ENCODE measurements around the gene BARX2. TPM values are rescaled to one million over a fixed set of nuclear protein-coding genes. Genes with fewer than 3 reads are reported as not detected.

Gene BARX2
- total and polyA plus RNA-seq, 2 donors from 2014 or later, result 5.2 to 6.9 TPM

DNA sequence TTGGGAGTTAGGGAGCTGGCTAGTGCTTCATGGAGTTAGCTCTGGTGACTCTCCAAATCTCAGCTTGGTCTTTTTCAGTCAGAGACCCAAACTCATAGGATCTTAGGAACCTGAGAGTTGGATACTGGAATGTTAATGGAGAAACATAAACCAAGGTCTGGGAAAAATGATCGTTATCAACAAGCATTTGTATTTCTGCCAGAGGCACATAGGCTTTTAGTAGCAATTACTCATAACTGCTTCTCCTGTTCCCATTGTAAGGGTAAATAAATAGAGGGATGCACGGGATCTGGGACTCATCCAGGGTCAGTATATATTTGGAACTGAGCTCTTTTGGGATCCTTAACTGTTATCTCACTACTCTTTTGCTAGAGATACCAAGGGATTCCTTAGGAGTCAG, 4.8 kb downstream of the BARX2 start:
- Histone ChIP-seq H3K4me3 (ENCODE audit: low read length in 3 of 3) (no peak overlapping the region), H3K36me3 (ENCODE audit: control insufficient read depth in 2 of 3, insufficient read depth in 3 of 3, low read length in 3 of 3) (no peaks in the 10 kb centered on the region), H3K27me3 (ENCODE audit: control insufficient read depth, insufficient read depth, low read length) (peaks cover 16% of the 10 kb centered on the region), H3K4me1 (ENCODE audit: control insufficient read depth in 2 of 3, insufficient read depth in 2 of 3, low read depth in 1 of 3, low read length in 3 of 3) (peaks cover 0 to 4% (median 0%) of the 10 kb centered on the region in 3 donors), H3K9me3 (ENCODE audit: control insufficient read depth in 2 of 3, insufficient read depth in 1 of 3, low read length in 3 of 3) (no peaks in the 10 kb centered on the region), H3K27ac (ENCODE audit: low read depth in 2 of 2, low read length in 2 of 2) (peak overlapping the region in 1 of 2 donors; percentile 45), H3K9ac (ENCODE audit: low read length in 3 of 3) (no peak overlapping the region)
- intact Hi-C loops (cut with DNase I), result no loop called here
- TF ChIP-seq, protein P1, sequence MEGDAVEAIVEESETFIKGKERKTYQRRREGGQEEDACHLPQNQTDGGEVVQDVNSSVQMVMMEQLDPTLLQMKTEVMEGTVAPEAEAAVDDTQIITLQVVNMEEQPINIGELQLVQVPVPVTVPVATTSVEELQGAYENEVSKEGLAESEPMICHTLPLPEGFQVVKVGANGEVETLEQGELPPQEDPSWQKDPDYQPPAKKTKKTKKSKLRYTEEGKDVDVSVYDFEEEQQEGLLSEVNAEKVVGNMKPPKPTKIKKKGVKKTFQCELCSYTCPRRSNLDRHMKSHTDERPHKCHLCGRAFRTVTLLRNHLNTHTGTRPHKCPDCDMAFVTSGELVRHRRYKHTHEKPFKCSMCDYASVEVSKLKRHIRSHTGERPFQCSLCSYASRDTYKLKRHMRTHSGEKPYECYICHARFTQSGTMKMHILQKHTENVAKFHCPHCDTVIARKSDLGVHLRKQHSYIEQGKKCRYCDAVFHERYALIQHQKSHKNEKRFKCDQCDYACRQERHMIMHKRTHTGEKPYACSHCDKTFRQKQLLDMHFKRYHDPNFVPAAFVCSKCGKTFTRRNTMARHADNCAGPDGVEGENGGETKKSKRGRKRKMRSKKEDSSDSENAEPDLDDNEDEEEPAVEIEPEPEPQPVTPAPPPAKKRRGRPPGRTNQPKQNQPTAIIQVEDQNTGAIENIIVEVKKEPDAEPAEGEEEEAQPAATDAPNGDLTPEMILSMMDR (IDR thresholded peaks at IDR 0.05; ENCODE audit: borderline replicate concordance, extremely low read depth, insufficient read depth), result no peak
- FAIRE-seq, result no peak
- DNase-seq, result no peak

DNA sequence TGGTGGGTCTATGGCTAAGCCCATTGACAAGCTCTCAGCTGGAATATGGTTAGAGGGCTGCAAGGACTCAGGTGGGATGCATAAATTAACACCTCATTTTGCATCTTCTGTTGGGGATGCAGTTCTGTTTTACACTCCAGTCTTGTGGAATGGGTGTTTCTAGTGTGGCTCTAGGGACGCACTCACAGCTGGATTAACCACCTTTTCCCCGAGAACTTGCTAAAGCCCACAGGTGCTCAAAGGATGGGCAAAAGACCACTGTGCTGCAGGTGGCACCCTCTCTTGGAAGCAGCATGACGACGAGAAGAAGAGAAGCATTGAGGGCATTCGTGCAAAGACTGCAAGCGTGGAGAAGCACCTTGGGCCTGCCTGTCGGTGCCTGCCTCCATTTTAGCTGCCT, 6.9 kb downstream of the BARX2 start:
- TF ChIP-seq, protein P1 (IDR thresholded peaks at IDR 0.05; ENCODE audit: borderline replicate concordance, extremely low read depth, insufficient read depth), result no peak
- Histone ChIP-seq H3K27me3 (ENCODE audit: control insufficient read depth, insufficient read depth, low read length) (peaks cover 4% of the 10 kb centered on the region), H3K9ac (ENCODE audit: low read length in 3 of 3) (no peak overlapping the region), H3K4me1 (ENCODE audit: control insufficient read depth in 2 of 3, insufficient read depth in 2 of 3, low read depth in 1 of 3, low read length in 3 of 3) (no peaks in the 10 kb centered on the region), H3K27ac (ENCODE audit: low read depth in 2 of 2, low read length in 2 of 2) (no peak overlapping the region), H3K9me3 (ENCODE audit: control insufficient read depth in 2 of 3, insufficient read depth in 1 of 3, low read length in 3 of 3) (no peaks in the 10 kb centered on the region), H3K36me3 (ENCODE audit: control insufficient read depth in 2 of 3, insufficient read depth in 3 of 3, low read length in 3 of 3) (no peaks in the 10 kb centered on the region), H3K4me3 (ENCODE audit: low read length in 3 of 3) (no peak overlapping the region)
- FAIRE-seq (no peak), DNase-seq (no peak)
- intact Hi-C loops (cut with DNase I), result no loop called here

DNA sequence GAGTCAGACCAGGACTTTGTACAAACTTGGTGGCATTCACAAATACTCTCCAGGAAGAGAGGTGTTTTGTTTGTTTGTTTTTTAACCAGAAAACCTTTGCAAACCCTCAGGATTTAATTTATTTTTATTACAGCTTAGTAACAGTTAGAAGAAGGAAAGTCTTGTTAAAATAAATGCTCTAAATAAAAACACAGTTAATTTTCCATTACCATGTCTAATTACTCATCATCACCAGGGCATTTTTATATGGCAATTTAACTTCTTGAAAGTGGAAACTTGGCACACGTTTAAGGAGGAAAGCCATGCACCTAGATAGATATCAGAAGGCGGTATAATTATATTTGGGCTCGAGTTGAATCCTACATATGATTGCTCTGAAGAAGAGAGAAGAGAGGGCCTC, 7.4 kb downstream of the BARX2 start:
- TF ChIP-seq, protein P1 (IDR thresholded peaks at IDR 0.05; ENCODE audit: borderline replicate concordance, extremely low read depth, insufficient read depth), result no peak
- FAIRE-seq, result no peak
- Histone ChIP-seq H3K4me1 (ENCODE audit: control insufficient read depth in 2 of 3, insufficient read depth in 2 of 3, low read depth in 1 of 3, low read length in 3 of 3) (no peaks in the 10 kb centered on the region), H3K9ac (ENCODE audit: low read length in 3 of 3) (no peak overlapping the region), H3K27me3 (ENCODE audit: control insufficient read depth, insufficient read depth, low read length) (no peaks in the 10 kb centered on the region), H3K9me3 (ENCODE audit: control insufficient read depth in 2 of 3, insufficient read depth in 1 of 3, low read length in 3 of 3) (no peaks in the 10 kb centered on the region), H3K36me3 (ENCODE audit: control insufficient read depth in 2 of 3, insufficient read depth in 3 of 3, low read length in 3 of 3) (no peaks in the 10 kb centered on the region), H3K4me3 (ENCODE audit: low read length in 3 of 3) (no peak overlapping the region), H3K27ac (ENCODE audit: low read depth in 2 of 2, low read length in 2 of 2) (no peak overlapping the region)
- DNase-seq, result no peak
- intact Hi-C loops (cut with DNase I), result no loop called here

DNA sequence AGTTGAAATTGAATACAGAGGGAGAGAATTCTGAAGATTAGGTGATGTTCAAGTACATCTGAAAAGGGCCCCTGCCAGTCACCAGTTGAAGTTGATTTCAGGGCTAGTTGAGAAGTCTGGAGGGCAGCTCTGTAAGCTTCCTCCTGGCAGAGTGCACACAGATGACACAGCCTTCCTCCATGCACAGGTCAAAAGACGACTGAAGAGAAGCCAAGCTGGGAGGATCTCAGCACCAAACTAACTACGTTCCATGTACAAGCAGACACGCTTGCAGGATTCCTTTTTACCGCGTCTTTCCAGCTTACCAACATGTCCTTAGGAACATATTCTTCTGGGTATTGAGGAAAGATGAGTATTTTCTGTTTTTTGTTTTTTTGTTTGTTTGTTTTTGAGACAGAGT, 7.9 kb downstream of the BARX2 start:
- H3K4me1 ChIP-seq (ENCODE audit: control insufficient read depth in 2 of 3, insufficient read depth in 2 of 3, low read depth in 1 of 3, low read length in 3 of 3), result no peaks in the 10 kb centered on the region
- TF ChIP-seq, protein P1 (IDR thresholded peaks at IDR 0.05; ENCODE audit: borderline replicate concordance, extremely low read depth, insufficient read depth), result no peak
- no peak overlapping the region for H3K9ac ChIP-seq (ENCODE audit: low read length in 3 of 3)
- H3K27ac ChIP-seq (ENCODE audit: low read depth in 2 of 2, low read length in 2 of 2), result no peak overlapping the region
- no peaks in the 10 kb centered on the region for H3K36me3 ChIP-seq (ENCODE audit: control insufficient read depth in 2 of 3, insufficient read depth in 3 of 3, low read length in 3 of 3)
- no peaks in the 10 kb centered on the region for H3K9me3 ChIP-seq (ENCODE audit: control insufficient read depth in 2 of 3, insufficient read depth in 1 of 3, low read length in 3 of 3)
- intact Hi-C loops (cut with DNase I), result no loop called here
- FAIRE-seq (no peak), DNase-seq (no peak)
- no peak overlapping the region for H3K4me3 ChIP-seq (ENCODE audit: low read length in 3 of 3)
- H3K27me3 ChIP-seq (ENCODE audit: control insufficient read depth, insufficient read depth, low read length), result no peaks in the 10 kb centered on the region
